Astrocyte (in vitro differentiated cells and primary cell): Measurements from ENCODE around the gene C17orf107. TPM values are rescaled to one million over a fixed set of nuclear protein-coding genes. Genes with fewer than 3 reads are reported as not detected.

Experiments
- DNase-seq: peaks from one replicate; pipeline ENCODE4 v3.0.0-alpha.2; 2010; ENCODE audit warnings: low read depth
- FAIRE-seq: peaks from 2 replicates; lab custom pipeline; 2011; peaks lifted over from hg19 to GRCh38; lab: Jason Lieb, UNC
- H2AFZ ChIP-seq: 2 replicates; pipeline ENCODE4 v1.6.0; 2012; ENCODE audit warnings: low read depth, low read length, inconsistent platforms
- H3K27ac ChIP-seq: 2 replicates; pipeline ENCODE4 v1.5.1; 2011; ENCODE audit warnings: low read depth, low read length, inconsistent platforms
- H3K27me3 ChIP-seq: 2 replicates; pipeline ENCODE4 v1.6.0; 2011; ENCODE audit warnings: low read length, inconsistent platforms; ENCODE audit not compliant: insufficient read depth
- H3K36me3 ChIP-seq: 2 replicates; pipeline ENCODE4 v1.5.1; 2011; ENCODE audit warnings: low read length, inconsistent platforms; ENCODE audit not compliant: insufficient read depth
- H3K4me1 ChIP-seq: 2 replicates; pipeline ENCODE4 v1.5.1; 2011; ENCODE audit warnings: low read length, inconsistent platforms; ENCODE audit not compliant: insufficient read depth
- H3K4me2 ChIP-seq: 2 replicates; pipeline ENCODE4 v1.6.0; 2012; ENCODE audit warnings: low read length, inconsistent platforms
- H3K4me3 ChIP-seq: 2 replicates; pipeline ENCODE4 v1.5.1; 2011; ENCODE audit warnings: low read depth, mild to moderate bottlenecking, low read length, inconsistent platforms; ENCODE audit not compliant: insufficient read depth
- H3K79me2 ChIP-seq: 2 replicates; pipeline ENCODE4 v1.6.0; 2012; ENCODE audit warnings: mild to moderate bottlenecking, low read length, inconsistent platforms; ENCODE audit not compliant: insufficient read depth
- H3K9ac ChIP-seq: 2 replicates; pipeline ENCODE4 v1.6.0; 2012; ENCODE audit warnings: mild to moderate bottlenecking, low read length, inconsistent platforms
- H3K9me3 ChIP-seq: 2 replicates; pipeline ENCODE4 v1.5.1; 2012; ENCODE audit warnings: low read depth, mild to moderate bottlenecking, low read length, inconsistent platforms; ENCODE audit not compliant: insufficient read depth
- H4K20me1 ChIP-seq: 2 replicates; pipeline ENCODE4 v1.6.0; 2012; ENCODE audit warnings: low read length, inconsistent platforms; ENCODE audit not compliant: insufficient read depth
- H3K27ac Mint-ChIP-seq: one replicate; pipeline ENCODE4 v1.8.0; 2021; ENCODE audit warnings: mild to moderate bottlenecking, mixed read lengths; ENCODE audit not compliant: unreplicated experiment
- H3K27me3 Mint-ChIP-seq: one replicate; pipeline ENCODE4 v1.8.0; 2021; ENCODE audit warnings: low read depth, mixed read lengths; ENCODE audit not compliant: unreplicated experiment
- H3K36me3 Mint-ChIP-seq: one replicate; pipeline ENCODE4 v1.8.0; 2021; ENCODE audit warnings: low read depth, mixed read lengths; ENCODE audit not compliant: unreplicated experiment
- H3K4me1 Mint-ChIP-seq: one replicate; pipeline ENCODE4 v1.8.0; 2021; ENCODE audit warnings: low read depth, mixed read lengths; ENCODE audit not compliant: unreplicated experiment
- H3K4me3 Mint-ChIP-seq: one replicate; pipeline ENCODE4 v1.8.0; 2021; ENCODE audit warnings: mild to moderate bottlenecking, moderate library complexity, mixed read lengths; ENCODE audit not compliant: unreplicated experiment
- H3K9me3 Mint-ChIP-seq: one replicate; pipeline ENCODE4 v1.8.0; 2021; ENCODE audit warnings: mild to moderate bottlenecking, mixed read lengths; ENCODE audit not compliant: unreplicated experiment
- EZH2 ChIP-seq: IDR thresholded peaks from 2 replicates; pipeline ENCODE4 v1.6.1; 2012; ENCODE audit warnings: mild to moderate bottlenecking, low read length, inconsistent platforms; ENCODE audit not compliant: insufficient read depth
- total RNA-seq: library from RNA; stranded (reverse); gene quantifications from 2 replicates; pipeline ENCODE4 v1.2.1, GENCODE V29; 2021
- TF ChIP-seq, protein P1 (sequence below): IDR thresholded peaks from 2 replicates; pipeline ENCODE4 v1.5.1; 2011; ENCODE audit warnings: low read depth, mild to moderate bottlenecking, inconsistent platforms, low read length, moderate library complexity; ENCODE audit not compliant: insufficient read depth

The C17orf107 gene
- total RNA-seq, 1 donor from 2014 or later = 2.2 TPM

DNA sequence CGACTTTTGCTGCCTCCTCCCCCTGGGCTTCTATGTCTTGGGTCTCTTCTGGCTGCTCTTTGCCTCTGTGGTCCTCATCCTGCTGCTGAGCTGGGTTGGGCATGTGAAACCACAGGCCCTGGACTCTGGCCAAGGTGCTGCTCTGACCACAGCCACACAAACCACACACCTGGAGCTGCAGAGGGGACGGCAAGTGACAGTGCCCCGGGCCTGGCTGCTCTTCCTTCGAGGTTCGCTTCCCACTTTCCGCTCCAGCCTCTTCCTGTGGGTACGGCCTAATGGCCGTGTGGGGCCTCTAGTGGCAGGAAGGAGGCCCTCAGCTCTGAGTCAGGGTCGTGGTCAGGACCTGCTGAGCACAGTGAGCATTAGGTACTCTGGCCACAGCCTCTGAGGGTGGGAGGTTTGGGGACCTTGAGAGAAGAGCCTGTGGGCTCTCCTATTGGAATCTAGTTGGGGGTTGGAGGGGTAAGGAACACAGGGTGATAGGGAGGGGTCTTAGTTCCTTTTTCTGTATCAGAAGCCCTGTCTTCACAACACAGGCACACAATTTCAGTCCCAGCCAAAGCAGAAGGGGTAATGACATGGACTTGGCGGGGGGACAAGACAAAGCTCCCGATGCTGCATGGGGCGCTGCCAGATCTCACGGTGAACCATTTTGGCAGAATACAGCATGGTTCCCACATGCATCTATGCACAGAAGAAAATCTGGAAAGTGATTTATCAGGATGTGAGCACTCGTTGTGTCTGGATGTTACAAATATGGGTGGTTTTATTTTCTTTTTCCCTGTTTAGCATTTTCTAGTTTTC lies 35.0 kb downstream of the C17orf107 start:
- Histone ChIP-seq H4K20me1 (peaks cover 12% of the 10 kb centered on the region), H3K4me3 (no peak overlapping the region), H3K9ac (peak overlapping the region; percentile 16), H2AFZ (no peak overlapping the region), H3K79me2 (peaks cover 18% of the 10 kb centered on the region), H3K4me1 (peaks cover 19% of the 10 kb centered on the region), H3K4me2 (peak overlapping the region; percentile 29), H3K27me3 (no peaks in the 10 kb centered on the region), H3K9me3 (no peaks in the 10 kb centered on the region), H3K27ac (no peak overlapping the region), H3K36me3 (no peaks in the 10 kb centered on the region)
- Mint-ChIP-seq H3K4me3 (peak overlapping the region; percentile 69), H3K9me3 (no peaks in the 10 kb centered on the region), H3K4me1 (peaks cover 17% of the 10 kb centered on the region), H3K27me3 (no peaks in the 10 kb centered on the region), H3K27ac (peak overlapping the region; percentile 5), H3K36me3 (peaks cover 27% of the 10 kb centered on the region)
- FAIRE-seq = no peak
- TF ChIP-seq, protein P1, sequence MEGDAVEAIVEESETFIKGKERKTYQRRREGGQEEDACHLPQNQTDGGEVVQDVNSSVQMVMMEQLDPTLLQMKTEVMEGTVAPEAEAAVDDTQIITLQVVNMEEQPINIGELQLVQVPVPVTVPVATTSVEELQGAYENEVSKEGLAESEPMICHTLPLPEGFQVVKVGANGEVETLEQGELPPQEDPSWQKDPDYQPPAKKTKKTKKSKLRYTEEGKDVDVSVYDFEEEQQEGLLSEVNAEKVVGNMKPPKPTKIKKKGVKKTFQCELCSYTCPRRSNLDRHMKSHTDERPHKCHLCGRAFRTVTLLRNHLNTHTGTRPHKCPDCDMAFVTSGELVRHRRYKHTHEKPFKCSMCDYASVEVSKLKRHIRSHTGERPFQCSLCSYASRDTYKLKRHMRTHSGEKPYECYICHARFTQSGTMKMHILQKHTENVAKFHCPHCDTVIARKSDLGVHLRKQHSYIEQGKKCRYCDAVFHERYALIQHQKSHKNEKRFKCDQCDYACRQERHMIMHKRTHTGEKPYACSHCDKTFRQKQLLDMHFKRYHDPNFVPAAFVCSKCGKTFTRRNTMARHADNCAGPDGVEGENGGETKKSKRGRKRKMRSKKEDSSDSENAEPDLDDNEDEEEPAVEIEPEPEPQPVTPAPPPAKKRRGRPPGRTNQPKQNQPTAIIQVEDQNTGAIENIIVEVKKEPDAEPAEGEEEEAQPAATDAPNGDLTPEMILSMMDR = peak; percentile 28
- no peak for TF ChIP-seq EZH2
- DNase-seq = peak; percentile 35

DNA sequence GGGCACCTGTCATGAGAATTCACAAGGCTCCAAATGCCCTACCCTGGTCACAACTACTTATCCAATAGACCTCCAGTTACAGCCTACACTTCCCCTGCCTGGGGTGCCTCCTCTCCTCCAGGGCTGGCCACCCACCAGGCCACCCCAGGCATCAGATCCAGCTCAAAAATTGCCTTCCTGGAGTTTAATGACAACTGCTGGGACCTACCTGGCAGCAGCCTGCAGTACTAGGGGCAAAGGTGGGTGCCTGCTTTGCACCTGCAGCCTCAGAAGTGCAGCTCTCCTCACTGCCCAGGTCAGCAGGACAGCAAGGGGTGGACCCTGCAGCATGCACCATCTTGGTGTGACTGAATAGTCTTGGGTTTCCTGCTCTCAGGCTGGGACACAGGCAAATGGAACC lies 36.3 kb downstream of the C17orf107 start:
- no peaks in the 10 kb centered on the region for H3K27me3 ChIP-seq
- no peak overlapping the region for H3K4me3 Mint-ChIP-seq
- peaks cover 19% of the 10 kb centered on the region for H3K4me1 ChIP-seq
- TF ChIP-seq, protein P1 = no peak
- no peak for TF ChIP-seq EZH2
- no peak overlapping the region for H3K27ac Mint-ChIP-seq
- no peak overlapping the region for H3K27ac ChIP-seq
- H3K9me3 ChIP-seq = no peaks in the 10 kb centered on the region
- peaks cover 24% of the 10 kb centered on the region for H3K36me3 Mint-ChIP-seq
- H3K9ac ChIP-seq = no peak overlapping the region
- no peaks in the 10 kb centered on the region for H3K36me3 ChIP-seq
- H2AFZ ChIP-seq = no peak overlapping the region
- H3K4me3 ChIP-seq = no peak overlapping the region
- peaks cover 2% of the 10 kb centered on the region for H3K9me3 Mint-ChIP-seq
- H3K27me3 Mint-ChIP-seq = no peaks in the 10 kb centered on the region
- H3K4me2 ChIP-seq = no peak overlapping the region
- no peak for FAIRE-seq
- peaks cover 23% of the 10 kb centered on the region for H3K79me2 ChIP-seq
- no peak for DNase-seq
- H3K4me1 Mint-ChIP-seq = peaks cover 17% of the 10 kb centered on the region
- peaks cover 12% of the 10 kb centered on the region for H4K20me1 ChIP-seq

DNA sequence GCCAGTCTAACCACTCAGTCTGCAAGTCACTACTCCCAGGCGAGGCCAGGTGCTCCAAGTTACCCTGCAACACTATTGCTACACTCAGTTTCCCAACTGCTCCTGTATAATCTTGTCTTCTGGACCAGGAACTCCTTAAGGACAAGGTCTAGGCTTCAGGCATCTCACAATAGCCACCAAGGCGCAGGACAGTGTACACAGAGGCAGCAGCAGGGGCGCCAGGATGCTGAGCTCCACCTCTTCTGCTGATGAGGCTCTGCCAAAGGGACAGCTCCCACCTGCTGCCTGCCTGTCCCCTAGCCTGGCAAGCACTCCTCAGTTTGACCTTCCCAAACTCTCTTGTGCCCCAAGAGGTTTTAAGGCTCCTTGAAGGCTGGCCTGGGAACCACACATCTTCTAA lies 37.1 kb downstream of the C17orf107 start:
- Histone ChIP-seq H3K9me3 (no peaks in the 10 kb centered on the region), H3K4me1 (peaks cover 26% of the 10 kb centered on the region), H2AFZ (no peak overlapping the region), H3K79me2 (peaks cover 31% of the 10 kb centered on the region), H3K27ac (no peak overlapping the region), H3K9ac (no peak overlapping the region), H3K4me2 (no peak overlapping the region), H3K36me3 (no peaks in the 10 kb centered on the region), H3K4me3 (no peak overlapping the region), H3K27me3 (no peaks in the 10 kb centered on the region), H4K20me1 (peaks cover 12% of the 10 kb centered on the region)
- Mint-ChIP-seq H3K4me1 (peaks cover 19% of the 10 kb centered on the region), H3K9me3 (peaks cover 2% of the 10 kb centered on the region), H3K36me3 (peaks cover 21% of the 10 kb centered on the region), H3K27me3 (no peaks in the 10 kb centered on the region), H3K27ac (no peak overlapping the region), H3K4me3 (peak overlapping the region; percentile 43)
- FAIRE-seq (no peak), DNase-seq (no peak)
- TF ChIP-seq, protein P1 = no peak
- TF ChIP-seq EZH2 = no peak
